ENCODE data around the gene SEMA4F.

GRCh38 chr2:74719066-74719465 lies 65.0 kb downstream of the SEMA4F start:
- TF ChIP-seq CTCF (optimal IDR thresholded peaks at IDR 0.05 in 1 of 3, IDR thresholded peaks at IDR 0.05 in 1 of 3, conservative IDR thresholded peaks at IDR 0.05 in 1 of 3; ENCODE audit: extremely low read depth in 1 of 3, insufficient read depth in 2 of 3, low read length in 3 of 3) = no peak
- no peak for TF ChIP-seq EZH2 (IDR thresholded peaks at IDR 0.05; ENCODE audit: low read length)

Data from keratinocyte (primary cell).